G401.6 (cell line): ENCODE measurements around the gene CTTNBP2.

ENCODE experiments used
- FAIRE-seq: peaks from 2 replicates; lab custom pipeline; 2012; peaks lifted over from hg19 to GRCh38; lab: Jason Lieb, UNC

CTTNBP2 gene

GRCh38 chr7:117873310-117874190, at the start of gene CTTNBP2:
Gene CTTNBP2, minus strand, starts transcription at chr7:117873441. Its CDS starts 26 bp downstream, at chr7:117873415.
- FAIRE-seq, result no peak

GRCh38 chr7:117916309-117916708, 43.1 kb upstream of the CTTNBP2 start:
- no peak for FAIRE-seq

GRCh38 chr7:117912421-117912820, 39.2 kb upstream of the CTTNBP2 start:
- no peak for FAIRE-seq

GRCh38 chr7:117908031-117908795, 35.0 kb upstream of the CTTNBP2 start:
- no peak for FAIRE-seq

GRCh38 chr7:117907049-117907640, 33.9 kb upstream of the CTTNBP2 start:
- FAIRE-seq, result no peak

GRCh38 chr7:117902314-117902889, 29.2 kb upstream of the CTTNBP2 start:
- FAIRE-seq, result no peak

- no peak for FAIRE-seq
Measured at GRCh38 chr7:117901089-117901797, 28.0 kb upstream of the CTTNBP2 start.

- FAIRE-seq, result no peak
Measured at GRCh38 chr7:117896339-117896738, 23.1 kb upstream of the CTTNBP2 start.

GRCh38 chr7:117895276-117895675, 22.0 kb upstream of the CTTNBP2 start:
- no peak for FAIRE-seq

- no peak for FAIRE-seq
Measured at GRCh38 chr7:117894037-117894436, 20.8 kb upstream of the CTTNBP2 start.

GRCh38 chr7:117892821-117893220, 19.6 kb upstream of the CTTNBP2 start:
- no peak for FAIRE-seq

- no peak for FAIRE-seq
Measured at GRCh38 chr7:117889611-117890010, 16.4 kb upstream of the CTTNBP2 start.

- FAIRE-seq, result no peak
Measured at GRCh38 chr7:117888627-117889026, 15.4 kb upstream of the CTTNBP2 start.

GRCh38 chr7:117882594-117882993, 9.4 kb upstream of the CTTNBP2 start:
- no peak for FAIRE-seq

GRCh38 chr7:117876761-117877160, 3.5 kb upstream of the CTTNBP2 start:
- FAIRE-seq, result no peak

GRCh38 chr7:117875566-117875965, 2.3 kb upstream of the CTTNBP2 start:
- FAIRE-seq, result no peak

GRCh38 chr7:117874191-117874700, 1.0 kb upstream of the CTTNBP2 start:
- no peak for FAIRE-seq

- no peak for FAIRE-seq
Measured at GRCh38 chr7:117872561-117873309, 506 bp downstream of the CTTNBP2 start.

- no peak for FAIRE-seq
Measured at GRCh38 chr7:117871778-117872538, 1.3 kb downstream of the CTTNBP2 start.

- FAIRE-seq, result no peak
Measured at GRCh38 chr7:117871401-117871777, 1.9 kb downstream of the CTTNBP2 start.
